Lower leg skin (tissue), 4 donors: ENCODE data around the gene PRR13. TPM values are rescaled to one million over a fixed set of nuclear protein-coding genes. Genes with fewer than 3 reads are reported as not detected.

Source experiments
- DNase-seq, 2 donors: peaks; one replicate each; pipeline ENCODE4 v3.0.0-alpha.2; 2019; ENCODE audit warnings: low spot score in 2 of 2
- H3K4me3 ChIP-seq: fragments of 200-600 bp; sonication (generic); 2 replicates; pipeline ENCODE4 v1.5.1; 2017; ENCODE audit warnings: mild to moderate bottlenecking, low read depth; ENCODE audit not compliant: poor library complexity, severe bottlenecking
- CTCF ChIP-seq, 3 donors: fragments of 450-650 bp; IDR thresholded peaks; one replicate each; pipeline ENCODE4 v1.5.1; 2016; ENCODE audit warnings: antibody characterized with exemption in 3 of 3, mild to moderate bottlenecking in 3 of 3, moderate library complexity in 2 of 3
- POLR2A ChIP-seq, 2 donors: fragments of 450-650 bp; IDR thresholded peaks; one replicate each; pipeline ENCODE4 v1.6.1; 2016 to 2017; ENCODE audit warnings: antibody characterized with exemption in 2 of 2, mild to moderate bottlenecking in 1 of 2, moderate library complexity in 1 of 2
- WGBS, 2 donors: methylation state at CpG; one replicate each; pipeline ENCODE4 v1.1.5; 2018; 5-methylcytosine and 5-hydroxymethylcytosine counted together
- intact Hi-C: fragments of 100-400 bp; cut with DNase I; formaldehyde crosslinking; loops from one replicate; pipeline ENCODE4 v1.15.0; 2023; ENCODE audit warnings: low total_unique reads
- total RNA-seq, 4 donors: library from RNA; depleted of rRNA; stranded (reverse); fragments of >200 nt; gene quantifications; one replicate each; pipeline ENCODE4 v1.1.0, GENCODE V29; 2016

The PRR13 gene
- total RNA-seq, 4 donors from 2014 or later: 33.2 to 62.6 (median 49.9) TPM

- intact Hi-C loops: loop anchor here (10.0 kb wide), 1 partner anchor 53 kb away; no protein-coding TSS in a partner anchor
- TF ChIP-seq POLR2A (IDR thresholded peaks at IDR 0.05): no peak
- TF ChIP-seq CTCF (IDR thresholded peaks at IDR 0.05): no peak
- no peak overlapping the region for H3K4me3 ChIP-seq
- WGBS, 2 donors: 89 to 90% methylated on average over 8 of the region's 8 CpGs
- DNase-seq: no peak
Observed at GRCh38 chr12:53461591-53461990, 20.1 kb downstream of the PRR13 start.

GRCh38 chr12:53462935-53463334 lies 21.4 kb downstream of the PRR13 start:
- TF ChIP-seq CTCF (IDR thresholded peaks at IDR 0.05) (no peak), POLR2A (IDR thresholded peaks at IDR 0.05) (no peak)
- 80 to 85% methylated on average over 3 of the region's 3 CpGs for WGBS, 2 donors
- intact Hi-C loops: loop anchor here (10.0 kb wide), 1 partner anchor 52 kb away; no protein-coding TSS in a partner anchor
- no peak for DNase-seq
- H3K4me3 ChIP-seq: no peak overlapping the region

DNA sequence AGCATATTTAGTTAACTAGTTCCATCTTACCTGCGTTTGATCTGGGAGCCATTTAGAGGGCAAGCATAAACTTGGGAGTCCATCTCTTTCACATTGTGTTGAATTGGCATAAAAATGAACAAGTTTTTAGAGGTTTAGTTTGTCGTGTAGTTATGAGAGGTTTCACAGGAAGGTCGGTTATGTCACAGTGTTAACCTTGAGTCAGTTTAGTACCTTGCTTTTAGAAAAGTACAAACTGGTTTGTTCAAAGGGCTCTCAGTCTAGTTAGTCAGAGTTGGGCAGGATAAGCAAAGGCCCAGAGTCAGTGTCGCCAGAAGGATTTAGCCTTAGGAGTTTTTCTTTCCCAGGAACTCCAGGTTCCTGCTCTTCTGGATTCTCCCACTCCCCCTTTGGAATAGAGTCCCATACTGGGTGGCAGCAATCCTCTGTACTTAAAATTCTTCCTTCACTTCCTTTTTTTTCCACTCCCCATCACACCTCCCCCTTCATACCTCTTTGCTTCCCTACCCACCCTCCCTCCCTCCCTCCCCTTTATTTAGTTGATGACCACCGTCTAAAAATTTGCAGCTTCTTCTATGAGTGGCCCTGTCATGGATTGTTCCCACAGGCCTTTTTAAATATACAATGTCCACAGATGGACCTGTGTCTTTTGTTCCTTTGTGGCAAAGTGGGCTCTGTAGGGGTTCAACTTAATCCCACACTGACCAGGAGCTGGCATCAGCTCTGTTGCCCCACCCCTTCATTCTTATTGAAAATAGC lies 22.4 kb downstream of the PRR13 start:
- no peak overlapping the region for H3K4me3 ChIP-seq
- no peak for TF ChIP-seq CTCF (IDR thresholded peaks at IDR 0.05)
- TF ChIP-seq POLR2A (IDR thresholded peaks at IDR 0.05): no peak
- DNase-seq: no peak
- intact Hi-C loops: loop anchor here (10.0 kb wide), 1 partner anchor 51 kb away; no protein-coding TSS in a partner anchor
- WGBS, 2 donors: 57 to 60% methylated on average over 5 of the region's 5 CpGs

GRCh38 chr12:53464685-53465418 lies 23.3 kb downstream of the PRR13 start:
- TF ChIP-seq CTCF (IDR thresholded peaks at IDR 0.05): no peak
- no peak for TF ChIP-seq POLR2A (IDR thresholded peaks at IDR 0.05)
- intact Hi-C loops: loop anchor here (10.0 kb wide), 1 partner anchor 50 kb away; no protein-coding TSS in a partner anchor
- no peak for DNase-seq
- H3K4me3 ChIP-seq: no peak overlapping the region
- 91 to 97% methylated on average over 11 of the region's 11 CpGs for WGBS, 2 donors

- 55 to 62% methylated on average over 2 of the region's 2 CpGs for WGBS, 2 donors
- TF ChIP-seq CTCF (IDR thresholded peaks at IDR 0.05) (no peak), POLR2A (IDR thresholded peaks at IDR 0.05) (no peak)
- no peak overlapping the region for H3K4me3 ChIP-seq
- DNase-seq: no peak
- intact Hi-C loops: loop anchor here (10.0 kb wide), 1 partner anchor 49 kb away; no protein-coding TSS in a partner anchor
Observed at GRCh38 chr12:53465679-53466078, 24.1 kb downstream of the PRR13 start.
